Measurements from ENCODE around the gene MGST3. TPM values are rescaled to one million over a fixed set of nuclear protein-coding genes. Genes with fewer than 3 reads are reported as not detected.
"Not testable (repeated sequence)": the region's sequence is repeated elsewhere in the genome, so short reads cannot be mapped to it uniquely, and the experiment has no call there.

MGST3 gene
- total RNA-seq, 1 donor from 2014 or later = 126 TPM

DNA sequence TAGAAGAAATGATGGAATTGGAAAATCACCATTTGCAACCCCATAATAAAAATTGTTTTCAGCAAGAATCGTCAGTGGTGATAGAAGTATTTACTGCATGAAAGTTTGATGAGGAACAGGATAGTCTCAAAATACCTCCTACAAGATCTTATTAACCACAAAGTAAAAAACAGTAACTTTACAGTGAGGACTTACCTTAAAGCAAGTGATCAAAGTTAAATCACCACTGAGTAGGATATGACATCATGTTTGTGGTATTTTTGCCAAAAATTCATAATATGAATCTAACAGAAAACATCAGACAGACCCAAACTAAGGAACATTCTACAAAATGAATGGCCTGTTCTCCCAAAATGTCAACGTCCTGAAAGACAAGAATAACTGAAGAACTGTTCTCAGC lies 47.5 kb downstream of the MGST3 start:
- no peak for TF ChIP-seq CTCF (IDR thresholded peaks at IDR 0.05; ENCODE audit: unreplicated experiment)
- H3K4me3 Mint-ChIP-seq = no peak overlapping the region
- H3K9me3 Mint-ChIP-seq = peaks cover 13% of the 10 kb centered on the region
- peaks cover 57% of the 10 kb centered on the region for H3K36me3 Mint-ChIP-seq
- DNase-seq (ENCODE audit: low spot score in 2 of 2, unreplicated experiment in 2 of 2) = no peak
- H3K27me3 Mint-ChIP-seq (ENCODE audit: low read depth) = no peaks in the 10 kb centered on the region
- H3K27ac Mint-ChIP-seq = no peak overlapping the region
- H3K4me1 Mint-ChIP-seq = no peaks in the 10 kb centered on the region

DNA sequence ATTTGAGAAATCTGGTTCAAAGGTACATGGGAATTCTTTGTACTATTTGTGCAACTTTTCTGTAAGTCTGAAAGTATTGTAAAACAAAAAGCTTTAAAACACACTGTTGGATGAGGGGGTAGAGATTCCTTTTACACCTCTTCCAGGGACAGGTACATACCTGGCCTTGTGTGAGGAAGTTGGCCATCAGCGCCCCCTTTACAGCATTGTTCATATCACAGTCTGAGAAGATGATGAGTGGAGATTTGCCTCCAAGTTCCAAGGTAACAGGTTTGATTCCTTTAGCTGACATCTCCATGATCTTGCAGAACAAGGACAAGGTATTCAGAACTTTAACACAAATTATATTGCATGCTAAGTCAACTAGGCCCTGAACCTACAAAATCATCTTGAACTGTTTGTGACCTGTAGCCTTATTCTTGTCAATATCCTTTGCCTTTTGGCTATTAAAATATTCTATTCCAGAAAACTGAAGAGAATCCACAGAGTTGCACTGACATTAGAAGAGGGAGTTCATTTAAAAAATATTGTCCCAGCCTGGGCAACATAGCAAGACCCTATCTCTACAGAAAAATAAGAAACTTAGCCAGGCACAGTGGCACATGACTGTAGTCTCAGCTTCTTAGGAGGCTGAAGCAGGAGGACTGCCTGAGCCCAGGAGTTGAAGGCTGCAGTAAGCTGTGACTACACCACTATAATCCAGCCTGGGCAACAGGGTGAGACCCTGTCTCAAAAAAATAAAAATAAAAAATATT lies 48.4 kb downstream of the MGST3 start:
- Mint-ChIP-seq H3K36me3 (peaks cover 57% of the 10 kb centered on the region), H3K27me3 (ENCODE audit: low read depth) (no peaks in the 10 kb centered on the region), H3K27ac (no peak overlapping the region), H3K4me1 (no peaks in the 10 kb centered on the region), H3K9me3 (peaks cover 13% of the 10 kb centered on the region), H3K4me3 (no peak overlapping the region)
- DNase-seq (ENCODE audit: low spot score in 2 of 2, unreplicated experiment in 2 of 2) = no peak
- TF ChIP-seq CTCF (IDR thresholded peaks at IDR 0.05; ENCODE audit: unreplicated experiment) = no peak

GRCh38 chr1:165680303-165680702 lies 49.3 kb downstream of the MGST3 start:
- Mint-ChIP-seq H3K4me3 (no peak overlapping the region), H3K27me3 (ENCODE audit: low read depth) (no peaks in the 10 kb centered on the region), H3K4me1 (no peaks in the 10 kb centered on the region), H3K27ac (no peak overlapping the region), H3K36me3 (peaks cover 57% of the 10 kb centered on the region), H3K9me3 (peaks cover 13% of the 10 kb centered on the region)
- TF ChIP-seq CTCF (IDR thresholded peaks at IDR 0.05; ENCODE audit: unreplicated experiment) = no peak
- DNase-seq (ENCODE audit: low spot score in 2 of 2, unreplicated experiment in 2 of 2) = no peak

- DNase-seq (ENCODE audit: low spot score in 2 of 2, unreplicated experiment in 2 of 2); H3K27ac Mint-ChIP-seq; H3K4me1 Mint-ChIP-seq; H3K27me3 Mint-ChIP-seq (ENCODE audit: low read depth); H3K4me3 Mint-ChIP-seq: not testable (repeated sequence)
- Mint-ChIP-seq H3K9me3 (peaks cover 11% of the 10 kb centered on the region), H3K36me3 (peaks cover 55% of the 10 kb centered on the region)
Measured at GRCh38 chr1:165680773-165681172, 49.7 kb downstream of the MGST3 start.

DNA sequence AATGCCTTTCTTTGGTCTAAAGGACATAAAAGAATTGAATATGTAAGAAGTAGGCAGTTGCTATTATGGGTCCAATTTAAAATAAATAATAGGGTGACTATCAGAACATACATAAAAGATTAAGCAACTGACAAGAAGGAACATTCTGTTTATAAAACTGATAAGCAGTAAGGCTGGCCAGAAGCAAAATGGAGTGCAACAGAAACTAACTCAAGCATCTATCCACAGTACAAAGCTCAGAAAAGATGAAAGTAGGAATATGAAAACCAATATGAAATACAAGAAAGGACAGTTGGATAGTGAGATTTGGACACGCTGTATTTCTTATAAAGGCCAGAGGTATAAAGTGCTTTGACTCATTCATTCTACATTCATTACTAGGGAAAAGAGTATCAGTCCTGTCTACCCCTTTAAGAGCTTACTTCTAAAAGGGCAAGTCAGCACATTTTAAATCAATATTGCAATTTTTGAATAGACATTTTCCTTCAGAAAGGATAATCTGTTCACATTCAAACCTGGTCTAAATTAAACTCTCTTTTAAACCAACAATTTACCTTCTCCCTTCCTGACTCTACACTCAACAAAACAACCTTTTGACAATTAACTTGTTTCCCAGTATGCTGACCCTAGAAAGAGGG lies 52.9 kb downstream of the MGST3 start:
- H3K27me3 Mint-ChIP-seq (ENCODE audit: low read depth) = no peaks in the 10 kb centered on the region
- H3K9me3 Mint-ChIP-seq = peaks cover 9% of the 10 kb centered on the region
- H3K36me3 Mint-ChIP-seq = peaks cover 58% of the 10 kb centered on the region
- no peak overlapping the region for H3K27ac Mint-ChIP-seq
- no peak overlapping the region for H3K4me3 Mint-ChIP-seq
- DNase-seq (ENCODE audit: low spot score in 2 of 2, unreplicated experiment in 2 of 2) = no peak
- TF ChIP-seq CTCF (IDR thresholded peaks at IDR 0.05; ENCODE audit: unreplicated experiment) = no peak
- no peaks in the 10 kb centered on the region for H3K4me1 Mint-ChIP-seq

All from mesothelial cell of epicardium (in vitro differentiated cells).